ENCODE measurements around the gene RIC8A.

Gene RIC8A

GRCh38 chr11:221539-221938, 14.0 kb downstream of the RIC8A start:
- TF ChIP-seq ZNF274 (IDR thresholded peaks at IDR 0.05; ENCODE audit: low read depth, low read length): no peak
- no peak overlapping the region for H3K4me3 ChIP-seq (ENCODE audit: low read length)

- no peak overlapping the region for H3K4me3 ChIP-seq (ENCODE audit: low read length)
Measured at GRCh38 chr11:221998-222789, 14.7 kb downstream of the RIC8A start.

GRCh38 chr11:223026-223789, 15.7 kb downstream of the RIC8A start:
- no peak overlapping the region for H3K4me3 ChIP-seq (ENCODE audit: low read length)
- no peak for TF ChIP-seq ZNF274 (IDR thresholded peaks at IDR 0.05; ENCODE audit: low read depth, low read length)

More at GRCh38 chr11:221998-222789, 14.7 kb downstream of the RIC8A start:
- TF ChIP-seq ZNF274 (IDR thresholded peaks at IDR 0.05; ENCODE audit: low read depth, low read length): no peak

GRCh38 chr11:223884-224283, 16.4 kb downstream of the RIC8A start:
- H3K4me3 ChIP-seq (ENCODE audit: low read length): no peak overlapping the region
- TF ChIP-seq ZNF274 (IDR thresholded peaks at IDR 0.05; ENCODE audit: low read depth, low read length): no peak

GRCh38 chr11:224424-224823, 16.9 kb downstream of the RIC8A start:
- no peak overlapping the region for H3K4me3 ChIP-seq (ENCODE audit: low read length)
- no peak for TF ChIP-seq ZNF274 (IDR thresholded peaks at IDR 0.05; ENCODE audit: low read depth, low read length)

GRCh38 chr11:225734-226453, 18.4 kb downstream of the RIC8A start:
- TF ChIP-seq ZNF274 (IDR thresholded peaks at IDR 0.05; ENCODE audit: low read depth, low read length): no peak
- no peak overlapping the region; the same call in 1 of the 2 replicates for H3K4me3 ChIP-seq (ENCODE audit: low read length)

GRCh38 chr11:227824-228379, 20.4 kb downstream of the RIC8A start:
- no peak for TF ChIP-seq ZNF274 (IDR thresholded peaks at IDR 0.05; ENCODE audit: low read depth, low read length)
- no peak overlapping the region for H3K4me3 ChIP-seq (ENCODE audit: low read length)

GRCh38 chr11:230431-230830, 22.9 kb downstream of the RIC8A start:
- no peak overlapping the region for H3K4me3 ChIP-seq (ENCODE audit: low read length)
- TF ChIP-seq ZNF274 (IDR thresholded peaks at IDR 0.05; ENCODE audit: low read depth, low read length): no peak

- no peak overlapping the region for H3K4me3 ChIP-seq (ENCODE audit: low read length)
- no peak for TF ChIP-seq ZNF274 (IDR thresholded peaks at IDR 0.05; ENCODE audit: low read depth, low read length)
Measured at GRCh38 chr11:232783-233565, 25.5 kb downstream of the RIC8A start.

- no peak for TF ChIP-seq ZNF274 (IDR thresholded peaks at IDR 0.05; ENCODE audit: low read depth, low read length)
- H3K4me3 ChIP-seq (ENCODE audit: low read length): peak overlapping the region; percentile 80
Measured at GRCh38 chr11:235180-235579, 27.7 kb downstream of the RIC8A start.

GRCh38 chr11:235609-235996, 28.1 kb downstream of the RIC8A start:
- peak overlapping the region; percentile 80 for H3K4me3 ChIP-seq (ENCODE audit: low read length)
- TF ChIP-seq ZNF274 (IDR thresholded peaks at IDR 0.05; ENCODE audit: low read depth, low read length): no peak

- peak within 1 kb of the TSS; percentile 99 for H3K4me3 ChIP-seq (ENCODE audit: low read length)
- TF ChIP-seq ZNF274 (IDR thresholded peaks at IDR 0.05; ENCODE audit: low read depth, low read length): no peak
Measured at GRCh38 chr11:235997-236773, 28.7 kb downstream of the RIC8A start, which contains the start of gene SIRT3. Gene SIRT3, minus strand, starts transcription at chr11:236342. Its CDS starts 14 bp downstream, at chr11:236328.

Measured in GM08714 (cell line).